B cell (primary cell): ENCODE results near the gene KLHDC8B. TPM values are rescaled to one million over a fixed set of nuclear protein-coding genes. Genes with fewer than 3 reads are reported as not detected.
"Not testable (repeated sequence)": the region's sequence is repeated elsewhere in the genome, so short reads cannot be mapped to it uniquely, and the experiment has no call there.

Source experiments
- ATAC-seq: fragments of 200-7000 bp; cut with Tn5 transposase; one replicate; pipeline ENCODE4 v1.10.0; 2021; ENCODE audit warnings: low read depth, mild to moderate bottlenecking, moderate number of reproducible peaks, moderate library complexity
- CTCF ChIA-PET: fragments of 350-600 bp; sonication (Branson Sonifier 250); formaldehyde crosslinking; loops from one replicate; lab custom pipeline; 2021; ENCODE audit warnings: antibody characterized with exemption, inconsistent platforms; lab: Charles Lee
- POLR2A ChIA-PET: fragments of 350-600 bp; sonication (Branson Sonifier 250); formaldehyde crosslinking; loops from one replicate; lab custom pipeline; 2021; ENCODE audit warnings: antibody characterized with exemption; lab: Charles Lee
- DNase-seq: peaks from one replicate; pipeline ENCODE4 v3.0.0; 2013
- H2AFZ ChIP-seq: 2 replicates; pipeline ENCODE4 v1.6.1; 2012; ENCODE audit warnings: mild to moderate bottlenecking, low read depth, low read length; ENCODE audit not compliant: insufficient read depth, poor library complexity, severe bottlenecking
- H3K27ac ChIP-seq, 2 donors: 1 replicate in 1 of 2; 2 replicates in 1 of 2; pipeline ENCODE4 v1.5.1; 2012 to 2013; ENCODE audit warnings: low read length in 2 of 2, mild to moderate bottlenecking in 2 of 2, moderate library complexity in 1 of 2
- H3K27me3 ChIP-seq, 4 experiments: fragments of 200-600 bp in 1 of 4; sonication (generic) in 1 of 4; replicated peaks in 1 of 4; 1 replicate in 2 of 4; 2 replicates in 2 of 4; pipeline versions ENCODE4 v1.6.1 to v1.7.0; 2013 to 2016; ENCODE audit warnings: low read length in 3 of 4, mild to moderate bottlenecking in 2 of 4, mixed read lengths in 1 of 4, moderate library complexity in 1 of 4; ENCODE audit not compliant: insufficient read depth in 4 of 4, control insufficient read depth in 3 of 4; ENCODE audit errors: control extremely low read depth in 1 of 4
- H3K36me3 ChIP-seq, 2 experiments: replicated peaks in 1 of 2; 1 replicate in 1 of 2; 2 replicates in 1 of 2; pipeline versions ENCODE4 v1.6.1 to v1.7.1; 2013; ENCODE audit warnings: low read length in 1 of 2; ENCODE audit not compliant: insufficient read depth in 2 of 2, control insufficient read depth in 1 of 2; ENCODE audit errors: control extremely low read depth in 1 of 2, extremely low read depth in 1 of 2
- H3K4me1 ChIP-seq, 2 donors: fragments of 200-600 bp in 1 of 2; sonication (generic) in 1 of 2; 1 replicate in 1 of 2; 2 replicates in 1 of 2; pipeline versions ENCODE4 v1.5.1 to v1.6.1; 2013 to 2017; ENCODE audit warnings: low read length in 2 of 2; ENCODE audit not compliant: control insufficient read depth in 2 of 2, insufficient read depth in 2 of 2
- H3K4me2 ChIP-seq: replicated peaks from 2 replicates; pipeline ENCODE3; 2012; ENCODE audit warnings: mild to moderate bottlenecking, low read depth, low read length; ENCODE audit not compliant: poor library complexity, severe bottlenecking
- H3K4me3 ChIP-seq, 5 experiments: fragments of 200-600 bp in 1 of 5; sonication (generic) in 1 of 5; 1 replicate in 3 of 5; 2 replicates in 2 of 5; pipeline versions ENCODE4 v1.5.1 to v1.7.0; 2011 to 2016; ENCODE audit warnings: low read length in 4 of 5, mild to moderate bottlenecking in 4 of 5, low read depth in 2 of 5, control low read depth in 1 of 5, moderate library complexity in 1 of 5; ENCODE audit not compliant: insufficient read depth in 1 of 5; ENCODE audit errors: control extremely low read depth in 1 of 5, extremely low read depth in 1 of 5
- H3K79me2 ChIP-seq: fragments of 200-600 bp; sonication (generic); one replicate; pipeline ENCODE4 v1.6.0; 2016; ENCODE audit warnings: low read length; ENCODE audit not compliant: control insufficient read depth, insufficient read depth
- H3K9ac ChIP-seq: fragments of 200-600 bp; sonication (generic); 2 replicates; pipeline ENCODE4 v1.6.1; 2017; ENCODE audit warnings: mild to moderate bottlenecking, low read length, moderate library complexity
- H3K9me3 ChIP-seq, 3 donors: one replicate each; pipeline versions ENCODE4 v1.6.1 to v1.7.1; 2013; ENCODE audit warnings: low read length in 2 of 3; ENCODE audit not compliant: control insufficient read depth in 2 of 3, insufficient read depth in 1 of 3; ENCODE audit errors: control extremely low read depth in 1 of 3
- H4K20me1 ChIP-seq: 2 replicates; pipeline ENCODE4 v1.6.0; 2012; ENCODE audit warnings: mild to moderate bottlenecking, low read length; ENCODE audit not compliant: insufficient read depth, control insufficient read depth, poor library complexity, severe bottlenecking
- H3K27ac Mint-ChIP-seq: one replicate; pipeline ENCODE4 v1.8.0; 2021; ENCODE audit warnings: mixed read lengths
- H3K27me3 Mint-ChIP-seq: one replicate; pipeline ENCODE4 v1.8.0; 2021; ENCODE audit warnings: mixed read lengths
- H3K4me1 Mint-ChIP-seq: one replicate; pipeline ENCODE4 v1.8.0; 2021; ENCODE audit warnings: mixed read lengths
- H3K4me3 Mint-ChIP-seq: one replicate; pipeline ENCODE4 v1.8.0; 2021; ENCODE audit warnings: mixed read lengths
- H3K9me3 Mint-ChIP-seq: one replicate; pipeline ENCODE4 v1.8.0; 2022; ENCODE audit warnings: mixed read lengths; ENCODE audit not compliant: insufficient read depth
- EZH2 ChIP-seq: IDR thresholded peaks from 2 replicates; pipeline ENCODE4 v1.6.1; 2012; ENCODE audit warnings: borderline replicate concordance, low read depth, mild to moderate bottlenecking, moderate library complexity, low read length; ENCODE audit not compliant: insufficient read depth, poor library complexity, severe bottlenecking
- WGBS: methylation state at CpG from one replicate; pipeline ENCODE4 v1.1.5; 2013; ENCODE audit warnings: missing lambda C conversion rate; ENCODE audit not compliant: insufficient coverage; 5-methylcytosine and 5-hydroxymethylcytosine counted together
- intact Hi-C: fragments of 100-400 bp; cut with micrococcal nuclease; formaldehyde crosslinking; loops from one replicate; pipeline ENCODE4 v1.10.0; 2022
- polyA plus RNA-seq: library from polyadenylated mRNA; depleted of rRNA; stranded (reverse); fragments of >200 nt; gene quantifications from 2 replicates; pipeline ENCODE4 v1.2.3, GENCODE V29; 2012
- total RNA-seq, 2 donors: library from RNA; stranded (reverse); fragments of 120-200 nt in 1 of 2; gene quantifications; 1 replicate in 1 of 2; 2 replicates in 1 of 2; pipeline versions ENCODE4 v1.2.3 to v1.2.4, GENCODE V29; 2013 to 2022
- TF ChIP-seq, protein P1 (sequence below): fragments of 200-600 bp; IDR thresholded peaks from one replicate; pipeline ENCODE4 v1.8.0; 2022; ENCODE audit warnings: antibody characterized with exemption, mild to moderate bottlenecking

KLHDC8B gene
- total and polyA plus RNA-seq, 2 donors (not counting 1 experiment from before 2014, with no cell fraction given) = 0.43 to 3.6 TPM

DNA sequence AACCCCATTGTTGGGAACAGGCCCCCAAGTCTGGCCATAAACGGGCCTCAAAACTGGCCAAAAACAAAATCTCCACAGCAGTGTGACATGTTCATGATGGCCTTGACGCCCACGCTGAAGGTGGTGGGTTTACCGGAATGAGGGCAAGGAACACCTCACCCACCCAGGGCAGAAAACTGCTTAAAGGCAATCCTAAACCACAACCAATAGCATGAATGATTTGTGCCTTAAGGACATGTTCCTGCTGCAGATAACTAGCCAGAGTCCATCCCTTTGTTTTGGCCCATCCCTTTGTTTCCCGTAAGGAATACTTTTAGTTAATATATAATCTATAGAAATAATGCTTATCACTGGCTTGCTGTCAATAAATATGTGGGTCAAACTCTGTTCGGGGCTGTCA is 47.7 kb downstream of the KLHDC8B start:
- ATAC-seq (no peak), DNase-seq (no peak)
- no peaks in the 10 kb centered on the region for H3K9me3 Mint-ChIP-seq
- H3K27ac ChIP-seq = no peak overlapping the region
- no peak overlapping the region for H3K9ac ChIP-seq
- no peak overlapping the region for H3K4me2 ChIP-seq
- H3K4me3 ChIP-seq = no peak overlapping the region
- no peaks in the 10 kb centered on the region for H3K4me1 Mint-ChIP-seq
- WGBS = 97% methylated on average over 4 of the region's 6 CpGs
- POLR2A ChIA-PET = no interaction called here
- no peaks in the 10 kb centered on the region for H3K27me3 ChIP-seq
- no peaks in the 10 kb centered on the region for H3K36me3 ChIP-seq
- TF ChIP-seq EZH2 = no peak
- TF ChIP-seq, protein P1, sequence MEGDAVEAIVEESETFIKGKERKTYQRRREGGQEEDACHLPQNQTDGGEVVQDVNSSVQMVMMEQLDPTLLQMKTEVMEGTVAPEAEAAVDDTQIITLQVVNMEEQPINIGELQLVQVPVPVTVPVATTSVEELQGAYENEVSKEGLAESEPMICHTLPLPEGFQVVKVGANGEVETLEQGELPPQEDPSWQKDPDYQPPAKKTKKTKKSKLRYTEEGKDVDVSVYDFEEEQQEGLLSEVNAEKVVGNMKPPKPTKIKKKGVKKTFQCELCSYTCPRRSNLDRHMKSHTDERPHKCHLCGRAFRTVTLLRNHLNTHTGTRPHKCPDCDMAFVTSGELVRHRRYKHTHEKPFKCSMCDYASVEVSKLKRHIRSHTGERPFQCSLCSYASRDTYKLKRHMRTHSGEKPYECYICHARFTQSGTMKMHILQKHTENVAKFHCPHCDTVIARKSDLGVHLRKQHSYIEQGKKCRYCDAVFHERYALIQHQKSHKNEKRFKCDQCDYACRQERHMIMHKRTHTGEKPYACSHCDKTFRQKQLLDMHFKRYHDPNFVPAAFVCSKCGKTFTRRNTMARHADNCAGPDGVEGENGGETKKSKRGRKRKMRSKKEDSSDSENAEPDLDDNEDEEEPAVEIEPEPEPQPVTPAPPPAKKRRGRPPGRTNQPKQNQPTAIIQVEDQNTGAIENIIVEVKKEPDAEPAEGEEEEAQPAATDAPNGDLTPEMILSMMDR = no peak
- no peak overlapping the region for H3K27ac Mint-ChIP-seq
- no peaks in the 10 kb centered on the region for H3K79me2 ChIP-seq
- H3K4me3 Mint-ChIP-seq = no peak overlapping the region
- H4K20me1 ChIP-seq = no peaks in the 10 kb centered on the region
- H2AFZ ChIP-seq = no peak overlapping the region
- intact Hi-C loops = no loop called here
- CTCF ChIA-PET = no interaction called here
- no peaks in the 10 kb centered on the region for H3K4me1 ChIP-seq
- H3K27me3 Mint-ChIP-seq = peaks cover 20% of the 10 kb centered on the region
- peaks cover 0 to 9% (median 0%) of the 10 kb centered on the region in 3 donors for H3K9me3 ChIP-seq

DNA sequence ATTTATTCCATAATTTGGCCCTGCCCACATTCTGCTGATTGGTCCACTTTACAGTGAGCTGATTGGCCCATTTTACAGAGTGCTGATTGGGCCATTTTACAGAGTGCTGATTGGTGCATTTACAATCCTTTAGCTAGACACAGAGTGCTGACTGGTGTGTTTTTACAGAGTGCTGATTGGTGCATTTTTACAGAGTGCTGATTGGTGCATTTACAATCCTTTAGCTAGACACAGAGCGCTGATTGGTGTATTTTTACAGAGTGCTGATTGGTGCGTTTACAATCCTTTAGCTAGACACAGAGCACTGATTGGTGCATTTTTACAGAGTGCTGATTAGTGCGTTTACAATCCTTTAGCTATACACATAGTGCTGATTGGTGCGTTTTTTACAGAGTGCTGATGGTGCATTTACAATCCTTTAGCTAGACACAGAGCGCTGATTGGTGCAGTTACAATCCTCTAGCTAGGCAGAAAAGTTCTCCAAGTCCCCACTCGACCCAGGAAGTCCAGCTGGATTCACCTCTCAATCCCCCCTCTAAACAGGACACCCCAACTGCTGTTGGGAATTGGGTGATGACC is 49.7 kb downstream of the KLHDC8B start:
- H3K79me2 ChIP-seq, H3K9me3 Mint-ChIP-seq, H3K4me3 ChIP-seq, H3K4me1 Mint-ChIP-seq, H3K4me2 ChIP-seq, ATAC-seq, POLR2A ChIA-PET, H3K27ac Mint-ChIP-seq, H4K20me1 ChIP-seq, H3K4me1 ChIP-seq, H3K27ac ChIP-seq, CTCF ChIA-PET, H3K4me3 Mint-ChIP-seq, H3K9ac ChIP-seq, intact Hi-C loops, H2AFZ ChIP-seq, H3K27me3 ChIP-seq, H3K36me3 ChIP-seq, DNase-seq: not testable (repeated sequence)
- peaks cover 0 to 12% (median 0%) of the 10 kb centered on the region in 3 donors for H3K9me3 ChIP-seq
- WGBS = 87% methylated on average over 3 of the region's 6 CpGs
- H3K27me3 Mint-ChIP-seq = peaks cover 16% of the 10 kb centered on the region
